SH-SY5Y (cell line): ENCODE data around the gene TUBGCP5.

Experiments used
- GATA2 ChIP-seq: IDR thresholded peaks from 2 replicates; pipeline ENCODE4 v1.6.1; 2011; ENCODE audit warnings: mild to moderate bottlenecking, low read depth, low read length
- GATA3 ChIP-seq: IDR thresholded peaks from 2 replicates; pipeline ENCODE4 v1.6.1; 2011; ENCODE audit warnings: low read depth, mild to moderate bottlenecking, low read length, moderate library complexity

Gene TUBGCP5

DNA sequence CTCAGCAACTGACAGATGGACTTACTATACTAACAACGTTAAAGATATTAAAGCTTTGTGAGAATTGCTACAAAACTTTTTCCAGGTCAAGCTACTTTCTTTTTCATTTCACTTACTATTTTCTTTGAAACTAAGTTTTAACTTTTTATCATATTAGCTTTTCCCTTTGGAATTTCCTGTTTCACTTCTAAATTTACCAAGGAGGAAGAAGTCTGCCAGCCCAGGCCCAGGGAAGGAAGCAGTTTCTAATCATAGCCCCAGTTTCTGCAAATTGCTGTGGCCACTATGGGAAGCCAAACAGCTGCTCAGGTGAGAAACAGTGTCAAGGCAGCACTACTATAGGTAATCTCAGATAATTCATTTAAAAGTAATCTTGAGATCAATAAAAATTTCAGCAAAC, 77.6 kb downstream of the TUBGCP5 start:
- TF ChIP-seq GATA3 (no peak), GATA2 (no peak)

DNA sequence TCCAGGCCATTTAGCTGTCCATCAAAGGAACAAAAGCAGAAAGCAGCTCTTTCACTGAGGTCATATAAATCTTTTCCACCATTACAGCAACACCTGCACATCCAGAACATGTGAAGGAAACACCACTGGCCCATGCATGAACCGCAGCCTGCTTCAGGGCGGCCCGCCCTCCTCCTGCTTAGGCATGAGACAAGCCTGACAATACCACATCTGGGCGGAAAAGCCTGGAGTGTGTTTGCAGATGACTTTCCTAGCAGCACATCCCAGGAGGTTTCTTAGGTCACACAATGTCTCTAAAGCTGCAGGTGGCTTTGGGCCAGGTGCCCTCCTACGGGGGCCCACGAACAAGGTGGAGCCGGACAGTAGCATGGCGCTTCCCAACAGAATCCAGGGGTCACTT, 78.8 kb downstream of the TUBGCP5 start:
- TF ChIP-seq GATA2 (no peak), GATA3 (no peak)

GRCh38 chr15:22960126-22960525, 79.2 kb downstream of the TUBGCP5 start:
- TF ChIP-seq GATA2 (no peak), GATA3 (no peak)

GRCh38 chr15:22959321-22960101, 79.9 kb downstream of the TUBGCP5 start:
- TF ChIP-seq GATA3 (no peak), GATA2 (no peak)

DNA sequence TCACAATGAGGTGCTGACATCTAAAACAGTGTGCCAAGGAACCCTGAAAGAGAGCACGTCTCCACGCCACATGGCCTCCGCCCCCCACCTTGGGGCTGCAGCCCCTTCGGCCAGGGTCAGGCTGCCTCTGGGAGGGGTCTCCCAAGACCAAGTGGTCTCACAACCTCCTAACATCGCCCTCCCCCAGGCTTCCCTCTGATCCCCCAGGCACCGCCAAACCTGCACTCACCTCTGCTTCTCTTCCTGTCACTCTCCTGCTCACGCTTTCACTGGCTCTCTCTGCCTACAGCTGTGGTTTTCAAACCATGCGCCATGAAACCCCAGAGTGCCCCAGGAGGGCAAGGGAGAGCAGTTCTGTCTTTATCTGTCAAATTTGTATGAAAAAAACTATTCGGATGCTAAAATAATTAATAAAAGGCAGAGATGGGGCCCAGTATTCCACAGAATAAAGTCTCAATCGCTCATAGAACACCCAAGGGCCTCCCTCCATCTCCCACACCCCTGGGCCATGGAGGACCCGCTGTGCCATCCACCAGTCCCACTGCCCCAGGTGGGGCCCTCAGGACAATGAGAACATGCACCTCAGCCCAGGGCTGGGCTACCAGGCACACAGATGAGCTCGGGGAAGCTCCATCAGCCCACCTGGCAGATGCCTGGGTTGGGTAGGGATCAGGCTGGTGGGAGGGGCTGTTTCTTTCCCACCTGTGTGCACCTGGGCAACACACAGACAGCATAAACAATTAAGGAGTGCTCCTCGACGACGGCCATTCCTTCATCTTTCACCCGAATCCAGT, 80.7 kb downstream of the TUBGCP5 start:
- TF ChIP-seq GATA3 (no peak), GATA2 (no peak)

DNA sequence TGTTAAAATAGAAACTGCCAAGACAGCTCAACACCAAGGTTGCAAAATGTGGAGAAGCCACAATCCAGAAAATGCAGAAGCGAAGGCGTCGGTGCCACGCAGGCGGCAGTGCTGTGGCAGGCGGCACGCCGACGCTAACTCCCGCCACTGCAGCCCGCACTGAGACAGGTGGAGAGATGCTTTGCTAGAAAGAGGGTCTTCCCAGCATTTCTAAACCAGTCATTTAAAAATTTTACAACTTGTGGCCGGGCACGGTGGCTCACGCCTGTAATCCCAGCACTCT, 82.5 kb downstream of the TUBGCP5 start:
- TF ChIP-seq GATA2 (no peak), GATA3 (no peak)

- no peak for TF ChIP-seq GATA2
- no peak for TF ChIP-seq GATA3
Measured at GRCh38 chr15:22956257-22956977, 83.0 kb downstream of the TUBGCP5 start.

DNA sequence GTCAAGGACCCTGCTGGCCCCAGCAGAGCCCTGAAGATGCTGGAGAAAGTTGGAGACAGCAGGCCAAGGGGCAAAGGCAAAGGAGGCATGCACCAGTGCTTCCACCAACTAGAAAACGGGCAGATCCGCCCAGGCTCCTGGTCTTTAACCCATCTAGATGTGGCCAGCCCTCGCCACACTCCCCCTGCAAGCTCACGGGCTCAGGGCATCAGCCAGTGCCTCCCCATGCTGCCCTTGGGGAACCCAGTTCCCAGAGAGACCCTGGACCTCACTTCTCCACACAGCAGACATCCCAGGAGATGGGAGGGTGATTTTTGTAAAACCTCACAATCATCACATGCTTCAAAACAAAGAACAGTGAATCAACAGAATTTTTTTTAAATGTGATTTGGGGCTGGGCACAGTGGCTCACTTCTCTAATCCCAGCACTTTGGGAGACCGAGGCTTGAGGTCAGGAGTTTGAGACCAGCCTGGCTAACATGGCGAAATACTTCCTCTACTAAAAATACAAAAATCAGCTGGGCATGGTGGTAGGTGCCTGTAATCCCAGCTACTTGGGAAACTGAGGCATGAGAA, 83.7 kb downstream of the TUBGCP5 start:
- TF ChIP-seq GATA3: no peak
- TF ChIP-seq GATA2: no peak

DNA sequence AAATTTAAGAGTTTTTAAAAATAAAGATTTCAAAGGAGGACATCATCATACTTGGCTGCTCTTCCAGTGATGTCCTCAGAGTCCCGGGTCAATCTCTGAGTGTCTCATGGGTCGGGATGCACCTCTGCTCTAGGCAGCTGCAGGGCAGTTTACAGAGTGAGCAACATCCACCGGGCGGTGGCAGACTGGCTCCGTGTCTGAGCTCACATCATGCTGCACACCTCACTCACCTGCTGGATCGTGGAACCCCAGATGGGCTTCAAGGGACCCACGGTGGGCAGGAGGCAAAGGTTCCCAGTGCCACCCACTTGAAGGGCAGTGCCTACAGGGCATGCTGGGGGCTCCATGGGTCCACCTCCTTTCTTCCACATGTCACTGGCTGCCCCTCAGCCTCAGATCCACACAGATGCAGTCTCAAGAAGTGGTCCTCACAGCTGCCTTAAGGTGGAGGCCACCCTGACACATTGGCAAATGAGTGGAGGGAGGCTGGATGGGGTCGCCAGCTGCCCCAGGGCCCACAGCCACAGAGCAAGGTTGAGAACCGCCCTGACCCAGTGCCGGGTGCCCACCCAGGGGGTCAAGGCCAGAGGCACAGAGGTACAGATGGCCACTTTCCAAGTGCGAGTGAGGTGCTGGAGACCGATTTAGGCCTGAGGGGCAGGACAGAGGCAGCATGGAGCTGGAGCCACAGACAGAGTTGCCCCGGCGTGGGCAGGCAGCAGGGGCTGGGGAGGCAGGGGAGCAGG, 84.4 kb downstream of the TUBGCP5 start:
- TF ChIP-seq GATA2 (no peak), GATA3 (no peak)

- TF ChIP-seq GATA3 (no peak), GATA2 (no peak)
Measured at GRCh38 chr15:22954326-22954725, 85.0 kb downstream of the TUBGCP5 start.

DNA sequence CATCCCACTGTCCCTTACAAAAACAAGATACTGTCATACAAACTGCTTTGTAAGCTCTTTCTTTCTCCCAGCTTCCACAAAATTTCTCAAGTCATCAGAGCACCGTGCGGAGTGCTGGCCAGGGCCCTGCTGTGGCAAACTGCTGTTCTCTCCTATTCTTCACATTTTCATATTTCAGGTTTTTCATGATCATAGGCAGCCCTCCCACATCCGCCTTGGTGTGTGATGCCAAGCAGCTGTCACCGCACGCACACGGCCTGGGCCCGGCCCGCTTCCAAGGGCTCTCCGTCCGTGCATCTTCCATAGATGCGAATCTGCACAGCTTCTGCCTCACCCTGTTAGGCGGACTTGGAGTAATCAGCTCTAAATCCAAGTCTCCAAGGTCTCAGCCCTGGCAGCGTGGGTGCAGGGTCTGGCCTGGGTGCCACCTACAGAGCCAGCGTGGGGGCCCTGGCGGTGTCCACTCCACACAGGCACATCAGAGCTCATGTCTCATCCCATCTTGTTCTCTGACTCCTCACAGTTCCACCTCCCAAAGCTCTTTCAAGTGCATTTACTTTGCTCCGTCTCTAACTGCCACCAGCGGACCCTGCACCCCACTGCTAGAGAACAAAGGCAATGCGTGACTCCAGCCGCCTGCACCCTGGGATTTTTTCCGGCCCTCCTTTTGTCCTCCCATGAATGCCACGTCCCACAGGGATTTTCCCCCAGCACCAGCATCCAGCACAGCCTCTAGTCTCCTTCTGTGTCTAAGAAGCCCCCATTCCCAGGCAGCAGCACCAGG, 86.4 kb downstream of the TUBGCP5 start:
- TF ChIP-seq GATA2 (no peak), GATA3 (no peak)

DNA sequence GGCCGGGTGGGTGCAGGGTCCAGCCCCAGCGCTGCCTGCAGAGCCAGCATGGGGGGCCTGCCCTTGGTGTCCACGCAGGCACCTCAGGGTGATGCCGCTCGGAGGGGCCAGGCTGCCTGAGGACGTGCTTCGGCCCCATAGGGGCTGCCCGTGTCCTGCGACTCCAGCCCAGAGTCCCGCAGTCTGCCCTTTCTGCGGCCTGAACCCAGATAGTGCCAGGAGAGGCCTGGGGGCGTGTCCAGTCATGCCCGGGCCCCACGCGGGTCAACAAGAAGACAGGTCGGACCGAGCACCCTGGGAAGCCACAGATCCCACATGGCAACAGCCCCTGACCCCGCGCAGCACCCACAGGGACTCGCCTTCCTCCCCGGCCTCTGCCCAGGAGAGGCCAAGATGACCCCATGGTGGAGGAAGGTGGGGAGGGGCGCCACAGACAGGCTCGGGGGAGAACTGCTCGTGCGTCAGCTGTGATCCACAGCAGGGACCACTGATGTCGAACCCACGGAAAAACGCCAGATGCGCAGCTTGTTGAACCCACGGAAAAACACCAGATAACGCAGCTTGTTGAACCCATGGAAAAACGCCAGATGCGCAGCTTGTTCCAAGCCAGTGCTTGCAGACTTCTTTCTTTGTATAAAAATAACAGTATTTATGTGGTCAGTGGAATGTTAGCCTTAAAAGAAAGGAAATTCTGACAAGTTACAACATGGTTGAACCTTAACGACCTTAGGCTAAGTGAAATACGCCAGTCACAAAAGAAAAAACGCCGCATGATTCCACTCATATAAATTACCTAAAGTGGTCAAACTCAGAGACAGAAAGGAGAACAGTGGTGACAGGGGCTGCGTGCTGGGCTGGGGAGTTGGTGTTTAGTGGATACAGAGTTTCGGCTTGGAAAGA, 87.7 kb downstream of the TUBGCP5 start:
- no peak for TF ChIP-seq GATA3
- no peak for TF ChIP-seq GATA2
